ENCODE results near the gene WWC2.

GRCh38 chr4:183348706-183349659 lies 249.9 kb downstream of the WWC2 start:
- TF ChIP-seq, protein P1, sequence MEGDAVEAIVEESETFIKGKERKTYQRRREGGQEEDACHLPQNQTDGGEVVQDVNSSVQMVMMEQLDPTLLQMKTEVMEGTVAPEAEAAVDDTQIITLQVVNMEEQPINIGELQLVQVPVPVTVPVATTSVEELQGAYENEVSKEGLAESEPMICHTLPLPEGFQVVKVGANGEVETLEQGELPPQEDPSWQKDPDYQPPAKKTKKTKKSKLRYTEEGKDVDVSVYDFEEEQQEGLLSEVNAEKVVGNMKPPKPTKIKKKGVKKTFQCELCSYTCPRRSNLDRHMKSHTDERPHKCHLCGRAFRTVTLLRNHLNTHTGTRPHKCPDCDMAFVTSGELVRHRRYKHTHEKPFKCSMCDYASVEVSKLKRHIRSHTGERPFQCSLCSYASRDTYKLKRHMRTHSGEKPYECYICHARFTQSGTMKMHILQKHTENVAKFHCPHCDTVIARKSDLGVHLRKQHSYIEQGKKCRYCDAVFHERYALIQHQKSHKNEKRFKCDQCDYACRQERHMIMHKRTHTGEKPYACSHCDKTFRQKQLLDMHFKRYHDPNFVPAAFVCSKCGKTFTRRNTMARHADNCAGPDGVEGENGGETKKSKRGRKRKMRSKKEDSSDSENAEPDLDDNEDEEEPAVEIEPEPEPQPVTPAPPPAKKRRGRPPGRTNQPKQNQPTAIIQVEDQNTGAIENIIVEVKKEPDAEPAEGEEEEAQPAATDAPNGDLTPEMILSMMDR (IDR thresholded peaks at IDR 0.05): no peak
- TF ChIP-seq POLR2A (IDR thresholded peaks at IDR 0.05): no peak
